SK-N-SH treated with all-trans-retinoic acid at 6 μM for 48 hours (cell line): ENCODE results near the gene IVNS1ABP.

Experiments used
- ATAC-seq: fragments of 200-7000 bp; cut with Tn5 transposase; 3 replicates; pipeline ENCODE4 v1.9.1; 2020; ENCODE audit warnings: mild to moderate bottlenecking, moderate library complexity
- ARNTL ChIP-seq: fragments of 450-650 bp; formaldehyde crosslinking; IDR thresholded peaks from 2 replicates; pipeline ENCODE4 v1.5.0; 2020; ENCODE audit warnings: low read depth, mild to moderate bottlenecking, moderate library complexity, borderline replicate concordance
- CREB5 ChIP-seq: fragments of 250-450 bp; sonication (Bioruptor Pico); IDR thresholded peaks from 2 replicates; pipeline ENCODE4 v1.5.1; 2020; ENCODE audit warnings: low read depth, mild to moderate bottlenecking, moderate library complexity
- CSDC2 ChIP-seq: fragments of 250-450 bp; sonication (Bioruptor Pico); IDR thresholded peaks from 2 replicates; pipeline ENCODE4 v1.5.0; 2020; ENCODE audit warnings: mild to moderate bottlenecking, moderate library complexity
- ESRRG ChIP-seq: fragments of 250-450 bp; sonication (Bioruptor Pico); IDR thresholded peaks from 2 replicates; pipeline ENCODE4 v1.6.1; 2021; ENCODE audit warnings: mild to moderate bottlenecking
- GLIS3 ChIP-seq: fragments of 250-450 bp; sonication (Bioruptor Pico); IDR thresholded peaks from 2 replicates; pipeline ENCODE4 v1.5.0; 2020; ENCODE audit warnings: mild to moderate bottlenecking, moderate library complexity
- ISL1 ChIP-seq: fragments of 250-450 bp; sonication (Bioruptor Pico); IDR thresholded peaks from 2 replicates; pipeline ENCODE4 v2.1.2; 2022; ENCODE audit warnings: mild to moderate bottlenecking, moderate library complexity
- OSR1 ChIP-seq: fragments of 250-450 bp; sonication (Bioruptor Pico); IDR thresholded peaks from 2 replicates; pipeline ENCODE4 v1.8.0; 2022; ENCODE audit warnings: moderate library complexity, mild to moderate bottlenecking, inconsistent platforms
- PATZ1 ChIP-seq: fragments of 250-450 bp; sonication (Bioruptor Pico); IDR thresholded peaks from 2 replicates; pipeline ENCODE4 v1.8.0; 2020; ENCODE audit warnings: mild to moderate bottlenecking, moderate library complexity, borderline replicate concordance
- POU6F1 ChIP-seq: fragments of 250-450 bp; sonication (Bioruptor Pico); IDR thresholded peaks from 2 replicates; pipeline ENCODE4 v1.8.0; 2021; ENCODE audit warnings: low read depth, mild to moderate bottlenecking, moderate library complexity, borderline replicate concordance
- PPARA ChIP-seq: fragments of 250-450 bp; sonication (Bioruptor Pico); IDR thresholded peaks from 2 replicates; pipeline ENCODE4 v1.5.0; 2020; ENCODE audit warnings: mild to moderate bottlenecking, borderline replicate concordance
- SNAI2 ChIP-seq: fragments of 250-450 bp; sonication (Bioruptor Pico); IDR thresholded peaks from 2 replicates; pipeline ENCODE4 v1.5.0; 2020; ENCODE audit warnings: mild to moderate bottlenecking, moderate library complexity
- TCF4 ChIP-seq: fragments of 250-450 bp; sonication (Bioruptor Pico); IDR thresholded peaks from 2 replicates; pipeline ENCODE4 v1.8.0; 2021; ENCODE audit warnings: mild to moderate bottlenecking, moderate library complexity, borderline replicate concordance
- TOX ChIP-seq: fragments of 250-450 bp; sonication (Bioruptor Pico); IDR thresholded peaks from 2 replicates; pipeline ENCODE4 v1.8.0; 2021; ENCODE audit warnings: mild to moderate bottlenecking, moderate library complexity, borderline replicate concordance
- TSHZ2 ChIP-seq: fragments of 250-450 bp; sonication (Bioruptor Pico); IDR thresholded peaks from 2 replicates; pipeline ENCODE4 v1.5.0; 2020; ENCODE audit warnings: mild to moderate bottlenecking, moderate library complexity
- ZC3H10 ChIP-seq: fragments of 250-450 bp; sonication (Bioruptor Pico); IDR thresholded peaks from 2 replicates; pipeline ENCODE4 v1.5.1; 2021; ENCODE audit warnings: mild to moderate bottlenecking, moderate library complexity
- ZFP3 ChIP-seq: fragments of 250-450 bp; sonication (Bioruptor Pico); IDR thresholded peaks from 2 replicates; pipeline ENCODE4 v1.5.0; 2020; ENCODE audit warnings: mild to moderate bottlenecking, moderate library complexity
- ZFP30 ChIP-seq: fragments of 450-650 bp; formaldehyde crosslinking; IDR thresholded peaks from 2 replicates; pipeline ENCODE4 v1.5.0; 2022; ENCODE audit warnings: mild to moderate bottlenecking, moderate library complexity
- ZNF70 ChIP-seq: fragments of 450-650 bp; formaldehyde crosslinking; IDR thresholded peaks from 2 replicates; pipeline ENCODE4 v1.5.0; 2020; ENCODE audit warnings: mild to moderate bottlenecking, moderate library complexity
- ZNF8 ChIP-seq: fragments of 450-650 bp; formaldehyde crosslinking; IDR thresholded peaks from 2 replicates; pipeline ENCODE4 v1.5.0; 2020; ENCODE audit warnings: mild to moderate bottlenecking, moderate library complexity
- TF ChIP-seq, protein P1 (sequence below): fragments of 250-450 bp; sonication (Bioruptor Pico); IDR thresholded peaks from 2 replicates; pipeline ENCODE4 v1.5.1; 2021; ENCODE audit warnings: mild to moderate bottlenecking, moderate library complexity

The IVNS1ABP gene

GRCh38 chr1:185342017-185342416 is 25.0 kb upstream of the IVNS1ABP start:
- no peak for ATAC-seq
- TF ChIP-seq CREB5 (CRISPR knock-in tag) (no peak), TOX (CRISPR knock-in tag) (no peak), PATZ1 (CRISPR knock-in tag) (no peak), ZC3H10 (no peak), TCF4 (CRISPR knock-in tag) (no peak), SNAI2 (no peak), TSHZ2 (CRISPR knock-in tag) (no peak), CSDC2 (CRISPR knock-in tag) (no peak)

DNA sequence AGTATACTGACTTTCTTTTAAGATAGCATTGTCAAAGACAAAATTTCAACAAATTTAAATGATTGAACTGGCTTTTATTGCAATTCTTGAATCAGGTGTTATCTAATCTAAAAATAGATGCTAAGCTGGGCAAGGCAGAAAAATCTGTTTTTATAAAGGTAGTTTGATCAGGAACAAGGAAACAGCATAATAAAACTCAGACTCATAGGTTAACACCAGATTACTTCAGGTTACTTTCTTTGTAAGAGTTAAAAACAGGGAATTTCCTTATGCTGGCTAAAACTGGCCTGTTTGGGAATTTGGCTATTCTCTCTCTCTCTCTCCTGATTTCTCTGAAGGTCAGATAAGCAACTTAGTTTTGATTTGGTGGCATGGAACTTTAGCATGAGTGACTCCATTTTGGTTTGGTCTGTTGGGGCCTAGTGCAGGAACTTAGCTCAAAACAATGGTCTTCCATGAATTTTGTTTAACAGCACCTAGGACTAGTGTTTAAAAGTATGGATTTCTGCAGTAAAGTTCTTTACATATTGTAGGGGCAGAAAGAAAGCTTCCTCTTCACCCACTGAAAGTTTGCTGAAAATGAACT is 24.2 kb upstream of the IVNS1ABP start:
- no peak for ATAC-seq
- TF ChIP-seq OSR1 (peak; percentile 41; the same call in 1 of the 2 replicates), TSHZ2 (CRISPR knock-in tag) (no peak)
- TF ChIP-seq, all 23 proteins: peak for 1

- no peak for ATAC-seq
- TF ChIP-seq ARNTL (no peak), ISL1 (CRISPR knock-in tag) (no peak), PPARA (CRISPR knock-in tag) (no peak), CREB5 (CRISPR knock-in tag) (no peak), ZC3H10 (no peak), SNAI2 (no peak), ZFP30 (CRISPR knock-in tag) (no peak), CSDC2 (CRISPR knock-in tag) (no peak), ZNF70 (CRISPR knock-in tag) (no peak), ZNF8 (no peak), OSR1 (no peak), ESRRG (CRISPR knock-in tag) (no peak), TCF4 (CRISPR knock-in tag) (no peak), GLIS3 (CRISPR knock-in tag) (no peak), POU6F1 (CRISPR knock-in tag) (no peak), ZFP3 (CRISPR knock-in tag) (no peak), TOX (CRISPR knock-in tag) (no peak)
- TF ChIP-seq, protein P1, sequence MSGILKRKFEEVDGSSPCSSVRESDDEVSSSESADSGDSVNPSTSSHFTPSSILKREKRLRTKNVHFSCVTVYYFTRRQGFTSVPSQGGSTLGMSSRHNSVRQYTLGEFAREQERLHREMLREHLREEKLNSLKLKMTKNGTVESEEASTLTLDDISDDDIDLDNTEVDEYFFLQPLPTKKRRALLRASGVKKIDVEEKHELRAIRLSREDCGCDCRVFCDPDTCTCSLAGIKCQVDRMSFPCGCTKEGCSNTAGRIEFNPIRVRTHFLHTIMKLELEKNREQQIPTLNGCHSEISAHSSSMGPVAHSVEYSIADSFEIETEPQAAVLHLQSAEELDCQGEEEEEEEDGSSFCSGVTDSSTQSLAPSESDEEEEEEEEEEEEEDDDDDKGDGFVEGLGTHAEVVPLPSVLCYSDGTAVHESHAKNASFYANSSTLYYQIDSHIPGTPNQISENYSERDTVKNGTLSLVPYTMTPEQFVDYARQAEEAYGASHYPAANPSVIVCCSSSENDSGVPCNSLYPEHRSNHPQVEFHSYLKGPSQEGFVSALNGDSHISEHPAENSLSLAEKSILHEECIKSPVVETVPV (CRISPR knock-in tag) = no peak
Measured at GRCh38 chr1:185338719-185339622, 21.9 kb upstream of the IVNS1ABP start.
